ENCODE results near the gene MDN1.
A peak's percentile ranks its signal among the peaks of the same experiment; 100 is the strongest.
"Not testable (repeated sequence)": the region's sequence is repeated elsewhere in the genome, so short reads cannot be mapped to it uniquely, and the experiment has no call there.

Gene MDN1

GRCh38 chr6:89641581-89641980 is 178.0 kb downstream of the MDN1 start:
- DNase-seq, result not testable (repeated sequence)

- DNase-seq, result no peak
Measured at GRCh38 chr6:89640804-89641203, 178.8 kb downstream of the MDN1 start.

GRCh38 chr6:89638320-89639195 is 181.0 kb downstream of the MDN1 start, which contains the start of gene LYRM2:
TSS of gene LYRM2 (minus strand) at chr6:89638747. CDS start at chr6:89638716, 31 bp downstream.
- peak; percentile 87 for DNase-seq

- no peak for DNase-seq
Measured at GRCh38 chr6:89637960-89638319, 181.7 kb downstream of the MDN1 start.

GRCh38 chr6:89636412-89636811 is 183.2 kb downstream of the MDN1 start:
- DNase-seq, result not testable (repeated sequence)

- no peak for DNase-seq
Measured at GRCh38 chr6:89630488-89630887, 189.1 kb downstream of the MDN1 start.

GRCh38 chr6:89623749-89624148 is 195.8 kb downstream of the MDN1 start:
- no peak for DNase-seq

- no peak for DNase-seq
Measured at GRCh38 chr6:89619567-89619966, 200.0 kb downstream of the MDN1 start.

- no peak for DNase-seq
Measured at GRCh38 chr6:89618026-89618425, 201.6 kb downstream of the MDN1 start.

- no peak for DNase-seq
Measured at GRCh38 chr6:89616531-89616930, 203.1 kb downstream of the MDN1 start.

GRCh38 chr6:89615882-89616281 is 203.7 kb downstream of the MDN1 start:
- no peak for DNase-seq

GRCh38 chr6:89613790-89614189 is 205.8 kb downstream of the MDN1 start:
- no peak for DNase-seq

GRCh38 chr6:89612121-89612520 is 207.5 kb downstream of the MDN1 start:
- no peak for DNase-seq

GRCh38 chr6:89611666-89612065 is 207.9 kb downstream of the MDN1 start:
- DNase-seq, result no peak

GRCh38 chr6:89610149-89610642 is 209.4 kb downstream of the MDN1 start:
- peak; percentile 71 for DNase-seq

GRCh38 chr6:89605861-89606260 is 213.7 kb downstream of the MDN1 start:
- no peak for DNase-seq

GRCh38 chr6:89604653-89605052 is 214.9 kb downstream of the MDN1 start:
- no peak for DNase-seq

GRCh38 chr6:89602166-89602565 is 217.4 kb downstream of the MDN1 start:
- DNase-seq, result no peak

- DNase-seq, result no peak
Measured at GRCh38 chr6:89599727-89600126, 219.9 kb downstream of the MDN1 start.

- DNase-seq, result no peak
Measured at GRCh38 chr6:89597988-89598387, 221.6 kb downstream of the MDN1 start.

- DNase-seq, result no peak
Measured at GRCh38 chr6:89597372-89597771, 222.2 kb downstream of the MDN1 start.

GRCh38 chr6:89596484-89596883 is 223.1 kb downstream of the MDN1 start:
- DNase-seq, result no peak

GRCh38 chr6:89596056-89596455 is 223.5 kb downstream of the MDN1 start:
- DNase-seq, result no peak
